ENCODE measurements around the gene SLC26A1.

Gene SLC26A1

GRCh38 chr4:998096-998691, 5.0 kb upstream of the SLC26A1 start:
- no peak for DNase-seq (ENCODE audit: low read depth)

- no peak for DNase-seq (ENCODE audit: low read depth)
These were observed 4.3 kb upstream of the SLC26A1 start for GRCh38 chr4:997375-998071.

GRCh38 chr4:996997-997374, 3.8 kb upstream of the SLC26A1 start:
- DNase-seq (ENCODE audit: low read depth), result no peak

GRCh38 chr4:996030-996996, 3.1 kb upstream of the SLC26A1 start:
- no peak for DNase-seq (ENCODE audit: low read depth)

GRCh38 chr4:995311-996026, 2.3 kb upstream of the SLC26A1 start:
- no peak for DNase-seq (ENCODE audit: low read depth)

DNA sequence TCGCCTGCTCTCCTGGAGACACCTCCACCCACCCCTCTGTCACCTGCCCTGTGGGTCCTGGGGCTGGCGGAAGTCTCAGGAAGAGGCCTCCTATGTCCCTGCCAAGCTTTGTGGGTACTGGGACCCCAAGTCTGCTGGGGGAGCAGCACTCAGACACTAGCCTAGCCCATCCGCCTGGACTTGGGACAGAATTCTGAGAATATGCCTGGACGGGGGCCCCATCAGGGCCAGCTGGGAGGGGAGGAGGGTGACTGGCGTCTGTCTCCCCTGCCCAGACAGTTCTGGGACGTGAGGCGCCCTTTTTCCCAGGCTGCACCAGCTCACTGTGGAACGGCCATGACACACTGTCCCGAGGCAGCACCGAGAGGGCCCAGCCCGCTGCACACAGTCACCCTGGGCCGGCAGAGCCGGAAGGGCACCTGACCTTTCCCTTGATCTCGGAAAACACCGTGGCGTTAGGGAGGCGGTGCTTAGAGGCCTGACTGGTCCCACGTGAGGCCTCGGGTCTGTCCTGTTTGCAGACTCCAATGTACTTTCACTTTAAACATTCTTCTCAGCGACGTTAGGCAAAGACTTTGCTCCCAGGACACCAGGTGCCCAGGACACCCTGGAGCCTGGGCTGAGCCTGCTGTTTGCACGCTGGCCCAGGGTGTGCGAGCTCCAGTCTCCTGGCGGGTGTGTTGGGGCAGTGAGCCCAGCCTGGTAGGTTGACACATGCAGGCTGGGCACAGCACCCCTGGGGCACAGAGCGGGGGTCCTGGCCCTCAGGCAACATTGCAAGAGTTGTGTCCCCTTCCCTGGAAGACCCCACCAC, 700 bp downstream of the SLC26A1 start:
- DNase-seq (ENCODE audit: low read depth), result no peak

- no peak for DNase-seq (ENCODE audit: low read depth)
These were observed 1.5 kb downstream of the SLC26A1 start for GRCh38 chr4:991451-992296.

DNA sequence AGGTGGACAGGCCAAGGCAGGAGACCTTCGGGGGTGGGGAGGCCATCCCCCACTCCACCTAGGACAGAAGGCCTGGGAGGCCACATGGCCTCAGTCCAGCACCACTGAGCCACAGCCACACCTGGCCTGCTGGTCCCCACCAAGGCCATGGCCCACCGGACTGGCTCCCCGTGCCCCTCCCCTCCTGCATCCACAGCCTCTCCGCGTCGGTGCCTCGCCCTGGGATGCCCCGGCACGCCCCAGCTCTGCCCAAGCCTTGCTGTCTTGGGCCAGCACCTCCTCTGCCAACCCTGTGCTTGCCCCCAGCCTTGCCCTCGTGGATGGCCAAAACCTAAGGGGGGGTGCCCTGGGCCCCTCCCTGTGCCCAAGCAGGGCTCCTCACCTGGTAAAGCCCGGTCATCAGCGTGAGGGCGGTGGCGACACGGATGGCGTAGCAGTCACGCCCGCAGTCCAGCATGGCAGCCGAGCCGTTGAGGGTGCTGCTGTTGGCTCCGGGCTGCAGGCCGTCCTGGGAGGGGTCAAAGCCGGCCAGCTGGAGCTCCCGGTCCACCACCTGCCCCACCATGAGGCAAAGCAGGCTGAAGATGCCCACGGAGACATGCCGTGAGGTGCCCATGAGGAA, 2.3 kb downstream of the SLC26A1 start:
- DNase-seq (ENCODE audit: low read depth), result no peak

- no peak for DNase-seq (ENCODE audit: low read depth)
These were observed 3.3 kb downstream of the SLC26A1 start for GRCh38 chr4:989722-990471.

GRCh38 chr4:988726-989721, 4.2 kb downstream of the SLC26A1 start:
- no peak for DNase-seq (ENCODE audit: low read depth)

- peak; percentile 90 for DNase-seq (ENCODE audit: low read depth)
These were observed 5.3 kb downstream of the SLC26A1 start for GRCh38 chr4:987624-988513.

DNA sequence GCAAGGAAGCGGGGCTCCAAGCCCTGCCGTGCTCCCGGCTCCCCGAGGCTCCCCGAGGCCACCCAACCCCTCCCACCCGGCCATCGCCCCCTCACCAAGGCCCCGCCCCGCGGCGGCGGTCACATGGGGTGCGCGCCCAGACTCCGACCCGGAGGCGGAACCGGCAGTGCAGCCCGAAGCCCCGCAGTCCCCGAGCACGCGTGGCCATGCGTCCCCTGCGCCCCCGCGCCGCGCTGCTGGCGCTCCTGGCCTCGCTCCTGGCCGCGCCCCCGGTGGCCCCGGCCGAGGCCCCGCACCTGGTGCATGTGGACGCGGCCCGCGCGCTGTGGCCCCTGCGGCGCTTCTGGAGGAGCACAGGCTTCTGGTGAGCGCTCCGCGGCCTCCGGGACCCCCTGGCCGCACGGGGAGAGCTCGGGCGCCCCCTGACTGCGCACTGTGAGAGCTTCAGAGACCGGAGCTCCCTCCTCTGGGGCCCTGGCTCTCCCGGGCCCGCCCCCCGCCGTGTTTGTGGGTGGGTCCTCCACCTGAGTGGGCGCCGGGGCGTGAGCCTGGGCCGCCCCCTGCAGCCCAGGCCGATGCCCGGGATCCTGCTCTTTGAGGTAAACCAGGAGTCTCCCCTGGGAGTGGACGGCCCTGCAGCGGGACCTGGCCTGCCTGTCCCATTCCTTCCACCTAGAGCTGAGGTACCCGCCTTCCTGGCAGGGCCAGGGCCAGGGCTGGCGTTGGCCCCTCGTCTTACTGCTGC, 6.2 kb downstream of the SLC26A1 start, which contains the start of gene IDUA:
Gene IDUA, plus strand, starts transcription at position 166 of the 745 bp plus-strand sequence. Its CDS starts 41 bp downstream, at position 207.
- peak; percentile 82 for DNase-seq (ENCODE audit: low read depth)

- no peak for DNase-seq (ENCODE audit: low read depth)
These were observed 6.8 kb downstream of the SLC26A1 start for GRCh38 chr4:986428-986878.

DNA sequence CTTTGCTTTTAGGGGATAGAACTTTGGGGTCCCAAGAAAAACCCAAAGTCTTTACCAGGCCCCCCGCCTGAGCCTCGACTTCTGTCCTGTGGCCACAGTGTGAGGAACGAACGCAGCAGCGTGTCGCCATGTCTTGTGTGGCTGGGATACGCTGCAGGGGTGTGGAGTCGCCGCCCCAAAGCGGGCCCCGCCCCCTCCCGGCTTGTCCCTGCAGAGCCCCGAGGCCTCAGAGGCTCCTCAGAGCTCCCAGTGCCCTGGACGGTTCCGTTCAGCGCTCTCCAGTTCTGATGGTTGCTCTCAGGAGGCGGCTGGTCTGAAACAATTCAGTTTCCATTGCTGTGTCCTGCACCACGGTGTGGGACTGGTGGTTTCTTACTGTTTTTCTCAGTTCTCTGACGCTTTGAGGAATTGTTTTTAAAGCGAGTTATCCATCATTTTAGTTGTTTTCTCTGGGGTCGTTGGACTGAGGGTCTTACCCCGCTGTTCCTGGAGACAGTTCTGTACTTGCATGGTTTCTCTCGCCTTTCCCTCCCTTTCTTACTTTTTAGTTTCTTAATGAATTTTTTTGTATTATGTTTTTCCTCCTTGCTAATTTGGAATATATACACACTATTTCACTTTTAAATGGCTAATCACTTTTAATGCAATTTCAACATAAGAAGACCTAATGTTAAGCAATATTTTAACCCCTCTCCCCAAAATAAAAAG, 7.9 kb downstream of the SLC26A1 start:
- DNase-seq (ENCODE audit: low read depth), result peak; percentile 54

Measured in ELR (cell line).